HepG2 (cell line): ENCODE data around the gene NOTUM. TPM values are rescaled to one million over a fixed set of nuclear protein-coding genes. Genes with fewer than 3 reads are reported as not detected.

ENCODE experiments used
- AGO2 ChIP-seq: fragments of 200-400 bp; formaldehyde crosslinking; optimal IDR thresholded peaks from 2 replicates; pipeline ENCODE3; 2017; ENCODE audit warnings: mild to moderate bottlenecking, low read depth, low read length, moderate library complexity
- ARNT2 ChIP-seq: sonication (generic); formaldehyde crosslinking; IDR thresholded peaks from 2 replicates; pipeline ENCODE4 v1.8.0; 2022; ENCODE audit warnings: mild to moderate bottlenecking, low read depth, missing genetic modification reagents, moderate library complexity
- ATRX ChIP-seq: sonication (generic); formaldehyde crosslinking; IDR thresholded peaks from 2 replicates; pipeline ENCODE4 v1.4.0; 2020; ENCODE audit warnings: missing genetic modification reagents, borderline replicate concordance
- CHCHD3 ChIP-seq: sonication (generic); formaldehyde crosslinking; IDR thresholded peaks from 2 replicates; pipeline ENCODE4 v1.8.0; 2022; ENCODE audit warnings: mild to moderate bottlenecking, missing genetic modification reagents, moderate library complexity
- FLYWCH1 ChIP-seq: sonication (generic); formaldehyde crosslinking; IDR thresholded peaks from 2 replicates; pipeline ENCODE4 v1.8.1; 2023; ENCODE audit warnings: mild to moderate bottlenecking, missing genetic modification reagents
- GMEB2 ChIP-seq: IDR thresholded peaks from 2 replicates; pipeline ENCODE4 v1.6.1; 2016; ENCODE audit warnings: missing biosample characterization, missing genetic modification reagents, low read depth
- KLF13 ChIP-seq: sonication (generic); formaldehyde crosslinking; IDR thresholded peaks from 2 replicates; pipeline ENCODE4 v1.4.0; 2020; ENCODE audit warnings: mild to moderate bottlenecking, missing genetic modification reagents
- MEIS1 ChIP-seq: sonication (generic); formaldehyde crosslinking; IDR thresholded peaks from 2 replicates; pipeline ENCODE4 v1.9.0; 2021; ENCODE audit warnings: mild to moderate bottlenecking, missing genetic modification reagents, moderate library complexity, borderline replicate concordance
- NFATC3 ChIP-seq: sonication (generic); formaldehyde crosslinking; IDR thresholded peaks from 2 replicates; pipeline ENCODE4 v1.5.1; 2020; ENCODE audit warnings: mild to moderate bottlenecking, missing genetic modification reagents
- SALL1 ChIP-seq: sonication (generic); formaldehyde crosslinking; IDR thresholded peaks from 2 replicates; pipeline ENCODE4 v1.8.0; 2022; ENCODE audit warnings: mild to moderate bottlenecking, missing genetic modification reagents
- ZNF468 ChIP-seq: sonication (generic); formaldehyde crosslinking; IDR thresholded peaks from 2 replicates; pipeline ENCODE4 v1.8.0; 2022; ENCODE audit warnings: mild to moderate bottlenecking, moderate library complexity, missing genetic modification reagents
- ZNF597 ChIP-seq: sonication (generic); formaldehyde crosslinking; IDR thresholded peaks from 2 replicates; pipeline ENCODE4 v1.5.0; 2020; ENCODE audit warnings: missing genetic modification reagents
- ZNF740 ChIP-seq: sonication (generic); formaldehyde crosslinking; IDR thresholded peaks from 2 replicates; pipeline ENCODE4 v1.4.0; 2020; ENCODE audit warnings: missing genetic modification reagents
- ZNF883 ChIP-seq: sonication (generic); formaldehyde crosslinking; IDR thresholded peaks from 2 replicates; pipeline ENCODE4 v1.5.1; 2020; ENCODE audit warnings: mild to moderate bottlenecking, missing genetic modification reagents; ENCODE audit errors: not compliant biosample characterization
- polyA plus RNA-seq, 8 experiments: library from polyadenylated mRNA; depleted of rRNA in 3 of 8; stranded (reverse) in 7 of 8; unstranded in 1 of 8; fragments of >200 nt; fragmentation: Illumina TruSeq in 4 of 8; extraction: Trizol in 4 of 8; gene quantifications; 2 replicates each; pipeline versions ENCODE4 v1.2.1 to v1.2.3, GENCODE V29; 2011 to 2016; ENCODE audit warnings: low read depth in 4 of 8, missing spikeins in 1 of 8, mixed read lengths in 1 of 8; ENCODE audit not compliant: insufficient read depth in 1 of 8
- total RNA-seq, 5 experiments: library from RNA; depleted of rRNA; stranded (reverse); fragments of >200 nt; fragmentation: Illumina TruSeq; extraction: Trizol; gene quantifications; 2 replicates each; pipeline ENCODE4 v1.2.3, GENCODE V29; 2016; ENCODE audit warnings: low read depth in 1 of 5
- TF ChIP-seq, protein P1 (sequence below): sonication (generic); formaldehyde crosslinking; IDR thresholded peaks from 2 replicates; pipeline ENCODE4 v1.4.0; 2020; ENCODE audit warnings: missing genetic modification reagents
- TF ChIP-seq, protein P2 (sequence below): sonication (generic); formaldehyde crosslinking; IDR thresholded peaks from 2 replicates; pipeline ENCODE4 v1.8.0; 2023; ENCODE audit warnings: mild to moderate bottlenecking, missing genetic modification reagents
- TF ChIP-seq, protein P3 (sequence below): sonication (generic); formaldehyde crosslinking; IDR thresholded peaks from 2 replicates; pipeline ENCODE4 v1.5.0; 2020; ENCODE audit warnings: mild to moderate bottlenecking, missing genetic modification reagents
- TF ChIP-seq, protein P4 (sequence below): sonication (generic); formaldehyde crosslinking; IDR thresholded peaks from 2 replicates; pipeline ENCODE4 v1.4.0; 2020; ENCODE audit warnings: missing genetic modification reagents, mild to moderate bottlenecking, borderline replicate concordance

NOTUM gene
- total and polyA plus RNA-seq, 2 of the 13 experiments (the other 11 are each of a cell fraction or from before 2014, with no cell fraction given), result 150 to 160 TPM

- 0 out of 2 replicates have a peak, but pooled peaks have one; percentile 74 for TF ChIP-seq ZNF468 (CRISPR knock-in tag)
- TF ChIP-seq ZNF740, result 0 out of 2 replicates have a peak, but pooled peaks have one; percentile 7
- TF ChIP-seq KLF13 (CRISPR knock-in tag), result peak; percentile 84; the same call in 1 of the 2 replicates
- TF ChIP-seq FLYWCH1 (CRISPR knock-in tag), result no peak
- 0 out of 2 replicates have a peak, but pooled peaks have one; percentile 3 for TF ChIP-seq MEIS1
- TF ChIP-seq, protein P1, sequence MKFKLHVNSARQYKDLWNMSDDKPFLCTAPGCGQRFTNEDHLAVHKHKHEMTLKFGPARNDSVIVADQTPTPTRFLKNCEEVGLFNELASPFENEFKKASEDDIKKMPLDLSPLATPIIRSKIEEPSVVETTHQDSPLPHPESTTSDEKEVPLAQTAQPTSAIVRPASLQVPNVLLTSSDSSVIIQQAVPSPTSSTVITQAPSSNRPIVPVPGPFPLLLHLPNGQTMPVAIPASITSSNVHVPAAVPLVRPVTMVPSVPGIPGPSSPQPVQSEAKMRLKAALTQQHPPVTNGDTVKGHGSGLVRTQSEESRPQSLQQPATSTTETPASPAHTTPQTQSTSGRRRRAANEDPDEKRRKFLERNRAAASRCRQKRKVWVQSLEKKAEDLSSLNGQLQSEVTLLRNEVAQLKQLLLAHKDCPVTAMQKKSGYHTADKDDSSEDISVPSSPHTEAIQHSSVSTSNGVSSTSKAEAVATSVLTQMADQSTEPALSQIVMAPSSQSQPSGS (CRISPR knock-in tag), result no peak
- TF ChIP-seq AGO2, result peak; percentile 58
- no peak for TF ChIP-seq GMEB2 (CRISPR knock-in tag)
- TF ChIP-seq, protein P2, sequence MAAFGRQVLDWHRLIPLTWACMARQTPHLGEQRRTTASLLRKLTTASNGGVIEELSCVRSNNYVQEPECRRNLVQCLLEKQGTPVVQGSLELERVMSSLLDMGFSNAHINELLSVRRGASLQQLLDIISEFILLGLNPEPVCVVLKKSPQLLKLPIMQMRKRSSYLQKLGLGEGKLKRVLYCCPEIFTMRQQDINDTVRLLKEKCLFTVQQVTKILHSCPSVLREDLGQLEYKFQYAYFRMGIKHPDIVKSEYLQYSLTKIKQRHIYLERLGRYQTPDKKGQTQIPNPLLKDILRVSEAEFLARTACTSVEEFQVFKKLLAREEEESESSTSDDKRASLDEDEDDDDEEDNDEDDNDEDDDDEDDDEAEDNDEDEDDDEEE (CRISPR knock-in tag), result peak; percentile 37; the same call in 1 of the 2 replicates
- no peak for TF ChIP-seq ZNF883 (CRISPR knock-in tag)
- TF ChIP-seq, protein P3, sequence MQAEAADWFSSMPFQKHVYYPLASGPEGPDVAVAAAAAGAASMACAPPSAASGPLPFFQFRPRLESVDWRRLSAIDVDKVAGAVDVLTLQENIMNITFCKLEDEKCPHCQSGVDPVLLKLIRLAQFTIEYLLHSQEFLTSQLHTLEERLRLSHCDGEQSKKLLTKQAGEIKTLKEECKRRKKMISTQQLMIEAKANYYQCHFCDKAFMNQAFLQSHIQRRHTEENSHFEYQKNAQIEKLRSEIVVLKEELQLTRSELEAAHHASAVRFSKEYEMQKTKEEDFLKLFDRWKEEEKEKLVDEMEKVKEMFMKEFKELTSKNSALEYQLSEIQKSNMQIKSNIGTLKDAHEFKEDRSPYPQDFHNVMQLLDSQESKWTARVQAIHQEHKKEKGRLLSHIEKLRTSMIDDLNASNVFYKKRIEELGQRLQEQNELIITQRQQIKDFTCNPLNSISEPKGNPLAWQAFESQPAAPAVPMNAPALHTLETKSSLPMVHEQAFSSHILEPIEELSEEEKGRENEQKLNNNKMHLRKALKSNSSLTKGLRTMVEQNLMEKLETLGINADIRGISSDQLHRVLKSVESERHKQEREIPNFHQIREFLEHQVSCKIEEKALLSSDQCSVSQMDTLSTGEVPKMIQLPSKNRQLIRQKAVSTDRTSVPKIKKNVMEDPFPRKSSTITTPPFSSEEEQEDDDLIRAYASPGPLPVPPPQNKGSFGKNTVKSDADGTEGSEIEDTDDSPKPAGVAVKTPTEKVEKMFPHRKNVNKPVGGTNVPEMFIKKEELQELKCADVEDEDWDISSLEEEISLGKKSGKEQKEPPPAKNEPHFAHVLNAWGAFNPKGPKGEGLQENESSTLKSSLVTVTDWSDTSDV (CRISPR knock-in tag), result peak; percentile 88; the same call in 1 of the 2 replicates
- TF ChIP-seq NFATC3, result no peak
- no peak for TF ChIP-seq ARNT2 (CRISPR knock-in tag)
- TF ChIP-seq, protein P4, sequence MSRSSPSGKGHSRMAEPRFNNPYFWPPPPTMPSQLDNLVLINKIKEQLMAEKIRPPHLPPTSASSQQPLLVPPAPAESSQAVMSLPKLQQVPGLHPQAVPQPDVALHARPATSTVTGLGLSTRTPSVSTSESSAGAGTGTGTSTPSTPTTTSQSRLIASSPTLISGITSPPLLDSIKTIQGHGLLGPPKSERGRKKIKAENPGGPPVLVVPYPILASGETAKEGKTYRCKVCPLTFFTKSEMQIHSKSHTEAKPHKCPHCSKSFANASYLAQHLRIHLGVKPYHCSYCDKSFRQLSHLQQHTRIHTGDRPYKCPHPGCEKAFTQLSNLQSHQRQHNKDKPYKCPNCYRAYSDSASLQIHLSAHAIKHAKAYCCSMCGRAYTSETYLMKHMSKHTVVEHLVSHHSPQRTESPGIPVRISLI, result peak; percentile 62; the same call in 1 of the 2 replicates
- no peak for TF ChIP-seq SALL1 (CRISPR knock-in tag)
- TF ChIP-seq ZNF597 (CRISPR knock-in tag), result no peak
- peak; percentile 92; the same call in 1 of the 2 replicates for TF ChIP-seq CHCHD3 (CRISPR knock-in tag)
- TF ChIP-seq ATRX (CRISPR knock-in tag), result no peak
Observed at GRCh38 chr17:81990836-81991683, 30.1 kb upstream of the NOTUM start (continued).
